Fibroblast of the conjunctiva (primary cell): ENCODE results near the gene ST14.
"Not testable (repeated sequence)": the region's sequence is repeated elsewhere in the genome, so short reads cannot be mapped to it uniquely, and the experiment has no call there.

Experiments
- DNase-seq: peaks from one replicate; pipeline ENCODE4 v3.0.0-alpha.2; 2010; ENCODE audit warnings: low read depth

Gene ST14

DNA sequence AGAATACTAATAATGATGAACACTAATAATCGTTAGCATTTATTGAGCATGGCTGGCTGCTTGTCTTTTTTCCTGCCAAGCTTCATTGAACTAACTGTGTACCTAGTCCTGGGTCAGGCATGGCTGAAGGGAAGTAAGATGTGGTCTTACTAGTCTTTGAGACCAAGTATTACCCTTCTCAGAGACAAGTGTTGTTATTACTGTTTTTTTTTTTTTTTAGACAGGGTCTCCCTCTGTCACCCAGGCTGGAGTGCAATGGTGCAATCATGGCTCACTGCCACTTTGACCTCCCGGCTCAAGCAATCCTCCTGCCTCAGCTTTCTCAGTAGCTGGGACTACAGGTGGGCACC is 4.6 kb downstream of the ST14 start:
- no peak for DNase-seq

DNA sequence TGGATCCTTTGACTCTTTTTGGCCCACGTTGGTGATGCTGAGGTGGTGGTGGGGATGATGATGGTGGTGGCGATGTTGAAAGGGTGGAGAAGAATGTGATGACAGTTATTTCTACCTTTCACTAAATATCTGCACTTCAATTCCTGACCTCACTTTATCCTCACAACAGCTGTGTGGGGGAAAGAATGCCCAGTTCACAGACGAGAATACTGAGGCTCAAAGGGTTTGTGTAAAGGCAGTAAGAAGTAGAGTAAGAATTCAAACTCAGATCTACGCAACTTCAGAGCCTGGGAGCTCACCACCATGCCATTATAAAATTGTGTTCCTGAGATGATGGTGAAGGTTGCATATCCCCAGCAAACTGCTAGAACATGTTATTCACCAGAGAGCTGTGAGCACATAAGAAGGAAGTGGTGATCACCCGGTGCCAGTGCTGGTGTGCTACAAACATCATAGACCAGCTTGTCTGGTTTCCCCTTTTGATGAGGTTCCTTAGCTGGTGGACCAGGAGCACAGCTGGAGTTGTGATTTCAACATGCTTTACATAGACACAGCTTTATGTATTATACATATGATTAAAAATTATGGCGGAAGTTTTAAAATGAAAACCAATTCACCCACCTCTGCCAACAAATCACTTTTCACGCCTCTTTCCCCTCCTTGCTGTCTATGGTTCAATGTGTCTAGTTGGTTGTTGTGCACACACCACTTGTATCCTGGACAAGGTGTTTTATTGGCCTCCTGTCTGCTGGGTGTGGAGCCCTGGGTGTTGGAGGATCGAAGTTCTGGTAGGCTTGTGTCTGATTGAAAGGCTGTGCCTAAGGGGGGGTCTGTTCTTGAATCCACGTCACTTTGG is 6.2 kb downstream of the ST14 start:
- no peak for DNase-seq

DNA sequence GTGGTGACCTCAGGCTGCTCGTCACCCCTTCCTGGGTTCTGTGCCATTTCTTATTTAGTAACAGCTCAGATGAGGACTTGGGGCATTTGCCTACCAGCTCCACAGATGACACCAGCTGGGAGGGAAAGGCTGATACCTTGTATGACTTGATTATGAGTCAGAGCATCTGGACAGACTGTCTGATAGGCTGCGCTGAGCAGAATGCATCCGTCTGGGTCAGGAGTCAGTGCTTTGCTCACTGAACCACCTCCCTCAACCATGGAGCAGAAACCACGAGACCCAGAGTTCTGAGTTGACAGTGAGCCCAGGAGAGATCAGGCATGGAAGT is 6.8 kb downstream of the ST14 start:
- peak; percentile 67 for DNase-seq

DNA sequence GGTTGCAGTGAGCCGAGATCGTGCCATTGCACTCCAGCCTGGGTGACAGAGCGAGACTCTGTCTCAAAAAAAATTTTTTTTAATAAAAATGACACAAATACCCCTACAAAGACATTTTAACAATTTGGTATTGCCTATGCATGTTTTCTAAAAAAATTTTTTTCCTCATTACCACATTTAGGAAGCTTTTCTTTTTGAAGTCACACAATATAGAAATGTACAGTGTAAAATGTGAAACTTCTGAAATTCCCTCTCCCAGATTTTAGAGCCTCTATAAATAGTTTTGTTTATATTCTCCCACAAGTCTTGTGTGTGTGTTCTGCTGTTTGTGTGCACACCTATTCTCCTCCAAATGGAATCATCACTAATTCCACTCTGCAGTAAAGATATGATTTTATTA is 7.6 kb downstream of the ST14 start:
- DNase-seq, result no peak

DNA sequence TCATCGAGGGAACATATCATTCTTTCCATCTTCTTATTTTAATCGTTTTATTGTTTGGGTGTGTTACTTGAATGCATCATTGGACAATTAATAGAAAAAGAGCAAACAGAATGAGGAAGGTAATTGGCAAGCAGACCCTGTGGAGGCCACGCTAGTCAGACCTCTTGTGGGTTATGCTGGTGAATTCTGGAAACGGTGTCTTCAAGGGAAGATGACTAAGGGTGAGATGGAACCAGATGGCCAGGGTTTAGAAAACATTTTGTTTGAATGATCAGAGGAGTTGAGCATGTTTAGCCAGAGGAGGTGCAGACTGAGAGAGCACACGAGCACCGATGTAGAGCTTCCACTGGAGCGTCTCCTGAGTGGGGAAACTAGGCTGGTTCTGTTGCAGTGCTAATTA is 8.5 kb downstream of the ST14 start:
- no peak for DNase-seq

DNA sequence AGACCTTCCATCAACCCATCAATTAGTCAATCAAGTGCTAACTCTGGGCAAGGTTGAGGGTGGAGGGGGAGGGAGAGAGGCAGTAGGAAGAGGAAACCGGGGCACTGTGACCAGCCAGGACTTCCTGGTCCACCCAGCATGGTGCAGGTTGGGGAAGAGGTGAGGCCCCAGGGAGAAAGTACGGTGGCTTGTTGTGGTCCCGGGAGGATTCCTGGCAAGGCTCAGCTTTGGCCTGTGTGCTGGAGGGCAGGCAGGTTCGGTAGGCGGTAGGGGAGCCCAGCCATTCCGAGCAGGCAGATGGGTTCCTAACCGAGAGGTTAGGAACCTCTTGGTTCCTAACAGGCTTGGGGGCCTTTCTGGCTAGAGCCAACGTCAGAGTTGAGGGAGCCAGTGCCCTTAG is 10.8 kb downstream of the ST14 start:
- DNase-seq, result no peak

DNA sequence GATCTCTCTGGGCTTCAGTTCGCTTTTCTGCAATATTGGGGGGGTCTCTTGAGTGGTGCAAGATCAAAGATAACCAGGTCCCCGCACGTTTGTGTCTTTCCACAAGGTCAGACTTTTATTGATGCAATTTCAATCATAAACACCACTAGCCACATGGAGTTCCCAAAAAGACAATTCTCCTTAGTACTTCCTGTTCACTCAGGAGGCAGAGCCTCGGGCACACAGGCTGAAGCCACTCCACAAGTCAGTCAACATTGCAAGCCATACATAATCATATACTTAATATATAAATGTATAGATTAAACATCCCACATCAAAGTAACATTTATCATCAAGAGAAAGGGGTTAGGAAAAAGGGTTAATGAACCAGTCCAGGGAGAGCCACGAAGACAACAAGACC is 12.0 kb downstream of the ST14 start:
- DNase-seq, result no peak

DNA sequence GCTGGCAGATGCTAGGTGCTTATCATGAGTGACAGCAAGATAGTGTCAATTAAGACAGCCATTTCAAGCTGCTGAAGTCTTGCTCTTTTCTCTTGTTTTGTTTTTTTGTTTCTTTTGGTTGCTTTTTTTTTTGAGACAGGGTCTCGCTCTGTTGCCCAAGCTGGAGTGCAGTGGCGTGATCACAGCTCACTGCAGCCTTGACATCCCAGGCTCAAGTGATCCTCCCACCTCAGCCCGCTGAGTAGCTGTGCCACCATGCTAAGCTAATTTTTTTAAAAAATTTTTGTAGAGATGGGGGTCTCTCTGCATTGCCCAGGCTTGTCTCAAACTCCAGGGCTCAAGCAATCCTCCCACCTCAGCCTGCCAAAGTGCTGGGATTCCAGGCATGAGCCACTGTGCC is 12.4 kb downstream of the ST14 start:
- not testable (repeated sequence) for DNase-seq

DNA sequence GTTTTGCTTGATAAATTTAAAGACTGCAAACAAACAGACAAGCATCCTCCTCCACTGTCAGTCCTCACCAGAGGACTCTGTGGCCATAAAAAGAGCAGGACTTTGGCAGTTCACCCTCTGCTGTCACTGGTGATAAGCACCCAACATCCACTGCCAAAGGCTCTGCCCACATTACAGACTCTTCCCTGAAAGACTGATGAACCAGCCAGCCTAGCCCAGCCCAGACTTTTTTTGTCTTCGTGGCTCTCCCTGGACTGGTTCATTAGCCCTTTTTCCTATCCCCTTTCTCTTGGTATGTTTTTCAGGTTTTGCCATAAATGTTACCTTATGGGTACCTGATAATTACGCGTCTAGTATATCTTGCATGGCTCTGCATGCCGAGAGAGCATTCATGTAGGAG is 15.1 kb downstream of the ST14 start:
- no peak for DNase-seq

DNA sequence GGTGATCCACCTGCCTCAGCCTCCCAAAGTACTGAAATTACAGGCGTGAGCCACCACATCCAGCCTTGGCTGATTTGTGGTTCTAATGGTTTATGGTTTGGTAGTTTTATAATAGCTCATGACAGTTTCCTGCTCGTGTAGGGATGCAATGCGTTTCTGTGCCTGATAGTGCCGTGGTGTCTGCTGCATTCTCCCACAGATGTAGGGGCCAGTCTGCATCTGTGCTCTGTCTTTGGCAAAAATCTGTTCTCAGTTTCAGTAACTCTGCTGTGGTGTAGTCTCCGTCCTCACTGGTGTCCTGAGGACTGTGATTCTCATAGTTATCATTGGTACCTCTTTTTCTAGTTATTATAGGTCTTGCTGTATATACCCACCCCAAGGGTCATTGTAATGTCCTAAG is 16.3 kb downstream of the ST14 start:
- DNase-seq, result no peak

DNA sequence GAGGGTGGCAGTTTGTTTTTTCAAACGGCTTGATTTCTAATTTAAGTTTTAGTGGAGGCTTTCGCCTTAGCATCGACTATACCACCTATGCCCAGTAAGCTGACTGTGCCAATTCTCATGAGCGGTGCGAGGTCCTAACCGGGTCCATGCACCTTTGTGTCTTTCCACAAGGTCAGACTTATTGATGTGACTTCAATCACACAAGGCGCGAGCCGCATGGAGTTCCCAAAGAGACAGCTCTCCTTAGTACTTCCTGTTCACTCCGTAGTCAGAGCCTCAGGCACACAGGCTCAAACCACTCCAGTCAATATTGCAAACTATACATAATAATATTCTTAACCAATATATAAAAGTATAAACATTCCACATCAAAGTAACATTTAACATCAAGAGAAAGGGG is 18.2 kb downstream of the ST14 start:
- no peak for DNase-seq

DNA sequence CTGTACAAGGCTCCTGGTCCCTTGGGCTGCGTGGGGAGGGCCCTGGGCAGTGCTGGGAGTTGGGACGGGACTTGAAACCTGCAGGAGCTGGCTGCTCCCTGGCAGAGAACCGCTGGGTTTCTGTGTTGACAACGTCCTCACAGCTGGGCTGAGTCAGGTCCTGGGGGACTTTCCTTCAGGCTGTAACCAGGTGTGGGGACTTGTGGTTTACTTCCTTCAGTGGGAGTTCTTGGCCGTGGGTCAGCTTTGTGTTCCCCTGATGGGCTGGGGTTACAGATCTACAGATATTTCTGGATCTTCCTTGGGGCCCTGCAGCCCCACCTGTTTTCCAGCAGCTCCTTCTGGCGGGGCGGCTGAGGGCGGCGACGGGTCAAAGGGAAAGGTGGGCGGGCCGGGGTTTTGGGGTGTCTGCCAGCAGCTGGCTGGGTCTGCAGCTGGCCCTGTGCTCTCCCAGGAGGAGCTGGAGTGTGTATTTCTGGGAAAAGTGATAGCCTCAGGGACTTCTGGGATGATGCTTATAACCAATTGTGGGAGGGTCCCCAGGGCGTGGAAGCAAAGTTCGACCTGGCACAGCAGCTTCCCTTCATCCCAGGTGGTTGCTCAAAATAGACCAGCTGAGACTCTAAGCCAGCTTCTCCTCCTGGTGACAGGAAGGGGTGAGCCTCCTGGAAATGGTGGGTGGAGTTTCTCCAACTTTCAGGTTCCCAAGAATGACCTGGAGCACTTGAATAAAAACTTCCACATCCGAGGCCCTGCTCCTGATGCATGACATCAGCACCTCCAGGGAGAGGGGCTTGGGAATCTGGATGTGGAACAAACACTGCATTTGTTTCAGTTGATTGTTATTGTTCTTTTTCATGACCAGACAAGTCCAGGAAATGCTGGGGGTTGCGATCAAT is 19.1 kb downstream of the ST14 start:
- no peak for DNase-seq

DNA sequence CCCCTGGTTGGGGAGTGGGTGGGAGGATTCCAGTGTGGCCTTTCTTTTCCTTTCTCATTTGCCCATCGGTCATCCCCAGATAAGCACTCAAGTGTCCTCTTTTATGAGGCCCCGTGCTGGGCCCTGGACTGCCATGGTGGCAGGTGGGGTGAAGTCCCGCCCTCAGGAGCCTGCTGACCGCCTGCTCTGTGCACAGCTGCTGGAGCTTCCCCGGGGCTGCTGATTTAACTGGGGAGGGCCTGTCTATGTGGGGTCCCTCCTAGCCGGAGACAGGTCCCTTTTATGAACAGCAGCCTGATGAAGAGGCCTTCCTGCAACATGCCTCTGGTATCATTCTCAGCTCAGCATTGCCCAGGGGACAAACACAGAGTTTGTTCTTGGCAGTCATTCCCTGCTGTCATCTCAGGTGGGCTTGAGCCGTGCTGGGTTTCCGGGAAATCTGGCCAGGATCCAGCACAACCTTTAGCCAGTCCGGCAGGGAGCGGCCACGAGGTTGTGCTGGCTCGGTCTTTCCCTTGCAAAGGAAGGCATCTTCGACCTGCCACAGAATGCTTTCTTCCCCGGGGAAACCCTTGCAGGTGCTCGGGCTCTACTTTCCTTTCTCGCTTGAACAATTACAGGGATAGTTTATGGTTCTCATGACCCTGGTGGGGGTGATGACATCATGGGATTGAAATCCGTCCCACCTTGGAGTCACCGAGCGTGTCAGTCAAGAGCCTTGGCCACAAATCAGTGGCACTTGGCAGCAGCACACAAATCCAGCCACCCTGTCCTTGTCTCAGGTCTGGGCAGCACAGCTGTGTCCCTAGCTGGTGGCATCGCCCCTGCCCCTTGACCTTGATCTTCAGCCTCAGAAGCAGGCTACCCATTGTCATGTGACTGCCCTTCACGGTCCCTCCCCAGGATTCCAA is 20.1 kb downstream of the ST14 start:
- DNase-seq, result no peak

DNA sequence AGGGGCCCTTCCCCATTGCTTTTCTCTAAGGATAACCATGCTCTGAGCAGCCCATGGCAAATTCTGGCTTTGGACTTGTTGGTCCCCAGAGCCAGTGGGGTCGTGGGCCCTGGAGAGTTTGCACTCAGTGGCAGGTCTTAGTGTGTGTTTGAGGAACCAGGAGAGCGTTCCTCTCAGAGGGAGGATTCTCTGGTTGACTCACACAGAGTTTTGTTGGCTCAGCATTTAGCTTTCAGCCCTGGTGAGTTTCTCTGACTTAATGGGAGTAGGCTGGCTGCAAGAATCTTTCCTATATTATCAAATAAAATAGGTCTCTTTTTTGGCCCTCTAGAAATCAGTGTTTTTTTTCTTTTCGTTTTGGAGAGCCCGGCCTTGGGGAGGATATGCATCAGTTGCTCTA is 20.9 kb downstream of the ST14 start:
- DNase-seq, result no peak

DNA sequence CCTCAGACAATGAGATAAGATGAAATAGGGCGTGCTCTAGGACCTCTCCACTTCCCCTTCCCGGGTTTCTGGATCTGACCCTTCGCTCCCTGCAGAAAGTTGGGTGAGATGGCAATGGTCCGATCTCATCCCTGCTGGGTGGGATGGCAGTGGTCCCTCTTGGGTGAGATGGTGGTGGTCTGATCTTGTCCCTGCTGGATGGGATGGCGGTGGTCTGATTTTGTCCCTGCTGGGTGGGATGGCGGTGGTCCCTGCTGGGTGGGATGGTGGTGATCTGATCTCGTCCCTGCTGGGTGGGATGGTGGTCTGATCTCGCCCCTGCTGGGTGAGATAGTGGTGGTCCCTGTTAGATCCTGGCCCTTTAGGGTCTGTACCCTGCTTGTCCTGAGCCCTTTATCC is 21.3 kb downstream of the ST14 start:
- no peak for DNase-seq

DNA sequence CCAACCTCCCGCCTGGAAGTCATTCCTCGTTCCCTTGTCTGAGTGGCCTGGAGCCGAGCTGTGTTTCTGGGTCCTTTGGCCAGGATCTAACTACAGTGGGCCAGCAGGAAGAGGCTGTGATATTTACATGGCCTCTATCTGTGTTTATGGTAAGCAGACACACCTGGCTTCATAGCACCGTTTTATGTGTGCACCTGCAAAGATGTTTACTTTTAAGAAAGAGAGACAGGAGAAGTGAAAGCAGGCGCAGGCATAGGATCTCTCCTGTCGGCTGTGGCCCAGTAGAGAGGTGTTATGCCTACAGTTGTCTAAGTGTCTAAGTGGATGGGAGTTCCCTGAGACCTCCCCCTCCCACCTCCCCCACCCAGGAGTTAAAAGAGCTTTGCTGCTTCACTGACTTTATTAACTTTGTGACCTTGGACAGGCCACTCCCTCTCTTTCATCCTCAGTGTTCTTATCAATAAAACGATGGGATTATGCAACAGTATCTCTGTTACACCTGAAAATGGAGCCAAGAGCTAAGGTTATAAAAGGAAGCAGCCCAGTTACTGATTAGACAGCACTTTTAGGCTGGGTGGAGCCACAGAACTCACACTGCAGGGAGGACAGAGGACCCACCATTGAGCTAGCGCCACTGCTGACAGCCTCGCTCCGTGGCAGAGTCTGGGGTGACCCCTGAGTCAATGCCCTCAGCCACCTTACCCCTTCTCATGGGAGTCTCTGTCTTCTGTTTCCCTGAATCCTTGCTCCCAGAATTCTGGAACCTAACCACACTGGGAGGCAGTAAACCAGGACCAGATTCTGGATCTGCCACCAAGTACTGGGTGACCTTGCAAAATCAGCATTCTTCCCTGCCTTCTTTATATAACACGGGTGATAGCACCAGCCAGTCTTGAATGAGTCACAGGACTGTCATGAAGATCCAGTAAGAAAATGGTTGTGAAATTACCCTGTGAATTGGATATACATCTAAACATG is 22.0 kb downstream of the ST14 start:
- no peak for DNase-seq

DNA sequence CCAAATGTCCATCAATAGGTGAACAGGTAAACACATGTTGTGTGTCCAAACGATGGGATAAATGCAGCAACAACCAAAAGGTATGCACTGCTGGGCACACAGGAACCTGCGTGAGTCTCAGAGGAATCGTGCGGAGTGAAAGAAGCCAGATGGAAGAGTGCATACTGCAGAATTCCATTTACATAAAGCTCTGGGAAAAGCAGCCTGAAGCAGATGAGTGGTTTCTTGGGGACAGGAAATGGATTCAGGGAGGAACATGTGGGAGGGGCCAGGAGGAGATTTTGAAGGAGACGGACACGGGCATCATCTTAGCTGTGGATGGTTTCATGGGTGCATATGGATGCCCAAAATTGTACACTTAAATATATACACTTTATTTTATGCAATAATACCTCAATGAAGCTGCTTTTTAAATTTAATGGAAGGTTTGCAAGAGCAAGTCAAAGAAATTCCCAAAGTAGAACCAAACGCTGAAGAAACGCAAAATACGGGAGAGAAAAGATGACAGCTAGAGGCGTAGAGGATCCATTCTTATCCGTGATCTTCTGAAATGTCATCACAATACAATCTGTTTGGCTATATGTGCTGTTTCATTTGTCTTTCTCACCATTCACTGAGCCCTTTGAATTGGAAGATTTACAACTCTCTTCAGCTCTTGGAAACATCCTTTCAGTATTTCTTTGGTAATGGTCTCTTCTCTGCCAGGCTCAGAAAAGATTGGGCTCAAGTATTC is 24.5 kb downstream of the ST14 start:
- DNase-seq, result no peak

DNA sequence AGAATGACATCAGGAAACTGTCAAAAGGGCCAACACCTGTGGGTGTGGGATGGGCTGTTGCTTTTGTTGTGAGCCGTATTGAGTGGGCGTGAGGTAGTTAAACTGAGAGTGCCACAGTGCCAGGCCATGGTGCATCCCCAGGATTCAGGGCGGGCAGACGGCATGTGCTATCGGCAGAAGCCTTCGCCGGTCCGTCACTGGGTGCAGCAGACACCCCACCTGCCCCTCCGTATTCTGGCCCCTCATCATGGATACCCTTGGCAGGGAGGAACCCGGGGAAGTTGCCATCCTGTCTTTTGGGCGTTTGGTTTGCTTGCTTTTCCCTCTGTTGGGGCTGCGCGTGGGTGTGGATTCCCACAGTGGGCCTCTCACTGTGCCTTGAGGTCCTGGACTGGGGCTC is 27.5 kb downstream of the ST14 start:
- DNase-seq, result no peak

DNA sequence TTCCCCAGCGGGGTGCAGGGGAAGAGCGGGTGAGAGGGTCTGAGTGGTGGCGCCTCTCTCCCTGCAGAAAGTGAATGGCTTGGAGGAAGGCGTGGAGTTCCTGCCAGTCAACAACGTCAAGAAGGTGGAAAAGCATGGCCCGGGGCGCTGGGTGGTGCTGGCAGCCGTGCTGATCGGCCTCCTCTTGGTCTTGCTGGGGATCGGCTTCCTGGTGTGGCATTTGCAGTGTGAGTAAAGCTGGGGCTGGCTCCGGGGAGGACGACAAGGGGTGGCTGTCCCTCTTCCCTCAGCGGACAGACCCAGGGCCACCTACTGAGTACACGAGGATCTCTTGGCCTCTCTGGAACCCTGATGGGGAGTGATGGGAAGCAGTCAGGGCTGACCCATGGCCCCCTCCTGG is 28.5 kb downstream of the ST14 start:
- DNase-seq, result no peak

DNA sequence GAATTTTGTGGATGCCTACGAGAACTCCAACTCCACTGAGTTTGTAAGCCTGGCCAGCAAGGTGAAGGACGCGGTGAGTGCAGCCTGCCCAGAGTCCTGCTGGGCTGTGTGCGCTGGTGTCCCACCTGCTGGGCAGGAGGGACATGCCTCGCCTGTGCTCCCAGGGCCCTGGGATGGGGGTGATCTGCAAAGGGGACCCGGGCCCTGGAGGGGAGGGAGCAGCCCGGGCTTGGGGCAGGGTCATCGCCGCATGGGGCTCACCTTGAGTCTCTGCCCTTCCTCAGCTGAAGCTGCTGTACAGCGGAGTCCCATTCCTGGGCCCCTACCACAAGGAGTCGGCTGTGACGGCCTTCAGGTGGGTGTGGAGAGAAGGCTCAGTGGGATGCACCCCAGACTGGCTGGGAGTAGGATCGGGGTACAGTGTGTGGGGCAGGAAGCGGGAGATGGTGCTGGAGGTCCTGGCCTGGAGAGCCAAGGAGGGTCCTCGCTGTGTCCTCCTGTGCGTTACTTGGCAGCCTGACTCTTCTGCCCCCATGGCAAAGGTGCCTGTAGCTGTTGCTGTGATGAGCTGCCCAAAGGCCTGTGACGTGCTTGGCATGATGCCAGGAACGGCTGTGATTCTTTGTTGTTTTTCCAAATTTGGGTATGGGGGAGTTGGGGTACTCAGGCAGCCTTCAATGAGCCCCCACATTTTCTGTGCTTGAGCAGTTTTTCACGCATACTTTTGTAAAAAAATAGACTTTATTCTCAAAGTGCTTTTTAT is 29.2 kb downstream of the ST14 start:
- no peak for DNase-seq
